ENCODE results near the gene STARD8. TPM values are rescaled to one million over a fixed set of nuclear protein-coding genes. Genes with fewer than 3 reads are reported as not detected.

STARD8 gene
- total and polyA plus RNA-seq, 10 donors = 1.9 to 35.2 (median 20.4) TPM

DNA sequence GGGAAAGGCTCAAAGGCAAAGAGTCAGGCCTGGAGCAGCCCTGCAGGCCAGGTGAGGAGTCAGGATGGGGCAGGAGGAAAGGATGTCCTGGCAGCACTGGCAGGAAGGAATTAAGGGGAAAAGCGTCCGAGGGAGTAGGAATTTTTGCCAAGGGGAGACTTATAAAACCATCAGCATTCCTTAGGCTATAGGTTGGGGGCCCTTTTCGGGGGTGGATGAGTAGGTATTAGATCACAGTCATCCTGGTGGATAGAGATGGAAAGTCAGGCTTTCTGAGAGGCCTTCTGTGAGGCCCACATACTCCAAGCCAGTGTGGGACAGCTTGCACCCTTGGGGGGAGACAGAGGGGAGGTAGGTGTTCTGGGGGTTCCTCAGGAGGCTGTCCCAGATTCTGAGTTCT, 12.3 kb downstream of the STARD8 start:
- Histone ChIP-seq H3K4me3 (no peak overlapping the region), H3K9me3 (no peaks in the 10 kb centered on the region), H3K4me1 (no peaks in the 10 kb centered on the region), H3K36me3 (no peaks in the 10 kb centered on the region), H3K27me3 (replicated peaks in 1 of 7) (no peaks in the 10 kb centered on the region), H3K27ac (no peak overlapping the region)
- intact Hi-C loops (cut with DNase I; ENCODE audit: low total_unique reads) = no loop called here
- WGBS, 5 donors = 57 to 88% (median 84%) methylated on average over 3 of the region's 3 CpGs
- TF ChIP-seq, protein P1, sequence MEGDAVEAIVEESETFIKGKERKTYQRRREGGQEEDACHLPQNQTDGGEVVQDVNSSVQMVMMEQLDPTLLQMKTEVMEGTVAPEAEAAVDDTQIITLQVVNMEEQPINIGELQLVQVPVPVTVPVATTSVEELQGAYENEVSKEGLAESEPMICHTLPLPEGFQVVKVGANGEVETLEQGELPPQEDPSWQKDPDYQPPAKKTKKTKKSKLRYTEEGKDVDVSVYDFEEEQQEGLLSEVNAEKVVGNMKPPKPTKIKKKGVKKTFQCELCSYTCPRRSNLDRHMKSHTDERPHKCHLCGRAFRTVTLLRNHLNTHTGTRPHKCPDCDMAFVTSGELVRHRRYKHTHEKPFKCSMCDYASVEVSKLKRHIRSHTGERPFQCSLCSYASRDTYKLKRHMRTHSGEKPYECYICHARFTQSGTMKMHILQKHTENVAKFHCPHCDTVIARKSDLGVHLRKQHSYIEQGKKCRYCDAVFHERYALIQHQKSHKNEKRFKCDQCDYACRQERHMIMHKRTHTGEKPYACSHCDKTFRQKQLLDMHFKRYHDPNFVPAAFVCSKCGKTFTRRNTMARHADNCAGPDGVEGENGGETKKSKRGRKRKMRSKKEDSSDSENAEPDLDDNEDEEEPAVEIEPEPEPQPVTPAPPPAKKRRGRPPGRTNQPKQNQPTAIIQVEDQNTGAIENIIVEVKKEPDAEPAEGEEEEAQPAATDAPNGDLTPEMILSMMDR (IDR thresholded peaks at IDR 0.05 in 8 of 11, conservative IDR thresholded peaks at IDR 0.05 in 3 of 11) = no peak
- no peak for TF ChIP-seq POLR2A (IDR thresholded peaks at IDR 0.05)
- TF ChIP-seq POLR2AphosphoS5 (IDR thresholded peaks at IDR 0.05) = no peak
- DNase-seq = no peak

DNA sequence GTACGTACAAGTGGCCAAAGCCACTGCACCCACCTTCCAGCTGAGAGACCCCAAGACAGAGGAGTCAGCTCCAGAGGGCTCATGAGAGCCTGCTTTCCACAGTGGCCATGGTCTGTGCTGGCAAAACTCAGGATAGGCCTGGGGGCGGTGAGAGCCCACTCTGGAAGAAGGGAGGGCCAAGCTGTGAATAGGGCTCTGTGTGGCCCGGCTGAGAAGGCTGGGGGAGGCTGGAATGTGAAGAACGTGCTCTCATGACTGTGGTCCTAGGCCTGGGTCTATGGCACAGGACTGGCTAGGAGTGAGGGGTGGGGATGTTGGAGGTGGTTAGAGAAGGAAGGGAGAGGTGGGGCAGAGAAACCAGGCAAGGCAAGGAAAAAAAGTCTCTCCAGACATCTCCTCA, 13.3 kb downstream of the STARD8 start:
- WGBS, 5 donors = 81 to 94% (median 90%) methylated on average over 4 of the region's 4 CpGs
- Histone ChIP-seq H3K27me3 (replicated peaks in 1 of 7) (no peaks in the 10 kb centered on the region), H3K36me3 (no peaks in the 10 kb centered on the region), H3K4me3 (no peak overlapping the region), H3K9me3 (no peaks in the 10 kb centered on the region), H3K4me1 (no peaks in the 10 kb centered on the region), H3K27ac (no peak overlapping the region)
- intact Hi-C loops (cut with DNase I; ENCODE audit: low total_unique reads) = no loop called here
- TF ChIP-seq, protein P1 (IDR thresholded peaks at IDR 0.05 in 8 of 11, conservative IDR thresholded peaks at IDR 0.05 in 3 of 11) = no peak
- TF ChIP-seq POLR2A (IDR thresholded peaks at IDR 0.05) = no peak
- no peak for TF ChIP-seq POLR2AphosphoS5 (IDR thresholded peaks at IDR 0.05)
- no peak for DNase-seq

DNA sequence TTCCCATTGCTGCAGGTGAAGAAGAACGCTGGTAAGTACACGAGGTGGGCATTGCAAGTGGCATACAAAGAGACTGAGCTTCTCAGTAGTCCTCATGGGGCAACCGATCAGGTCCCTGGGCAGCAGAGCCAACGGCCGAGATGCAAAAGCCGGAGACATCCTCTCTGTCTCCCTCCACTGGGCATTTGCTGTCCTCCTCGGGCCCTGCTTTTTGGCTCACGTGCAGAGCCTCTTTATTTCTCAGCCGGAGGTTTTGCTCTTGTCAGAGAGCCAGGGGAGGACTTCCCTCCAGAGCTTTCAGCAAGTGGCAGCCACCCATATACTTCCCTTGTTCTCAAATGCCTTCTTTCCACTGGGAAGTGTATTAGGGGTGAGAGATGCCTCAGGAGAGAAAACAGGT, 18.0 kb downstream of the STARD8 start:
- no peaks in the 10 kb centered on the region for H3K9me3 ChIP-seq
- no peak overlapping the region for H3K27ac ChIP-seq
- H3K4me3 ChIP-seq = no peak overlapping the region
- WGBS, 5 donors = 41 to 70% (median 60%) methylated on average over 5 to 9 of the region's 9 CpGs
- H3K4me1 ChIP-seq = no peaks in the 10 kb centered on the region
- H3K36me3 ChIP-seq = no peaks in the 10 kb centered on the region
- DNase-seq = no peak
- TF ChIP-seq POLR2A (IDR thresholded peaks at IDR 0.05) (no peak), POLR2AphosphoS5 (IDR thresholded peaks at IDR 0.05) (peak in 1 of 3 donors; percentile 25)
- TF ChIP-seq, protein P1 (IDR thresholded peaks at IDR 0.05 in 8 of 11, conservative IDR thresholded peaks at IDR 0.05 in 3 of 11) = peak in 4 of 11 experiments; percentile 23 to 35 (median 30)
- intact Hi-C loops (cut with DNase I; ENCODE audit: low total_unique reads) = no loop called here
- peaks cover 0 to 6% (median 0%) of the 10 kb centered on the region in 7 donors for H3K27me3 ChIP-seq (replicated peaks in 1 of 7)

DNA sequence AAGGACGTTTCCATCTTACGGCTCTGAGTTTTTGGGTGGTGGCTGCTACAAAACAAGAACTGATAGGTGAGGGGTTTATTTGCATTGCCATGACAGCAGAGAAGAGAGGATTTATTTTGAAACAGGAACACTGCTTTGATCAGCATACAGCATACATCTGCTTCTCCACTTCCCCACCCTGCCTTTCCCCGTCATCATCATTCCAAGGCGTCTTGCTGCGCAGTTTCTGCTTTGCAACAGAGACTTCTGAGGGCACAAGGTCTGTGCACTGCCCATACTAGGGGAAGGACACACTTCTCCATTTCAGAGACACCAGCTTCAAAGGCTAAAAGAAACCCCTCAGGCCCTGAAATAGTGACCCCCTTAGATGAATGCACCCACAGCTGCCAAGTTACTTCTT, 19.1 kb downstream of the STARD8 start:
- TF ChIP-seq POLR2A (IDR thresholded peaks at IDR 0.05) (no peak), POLR2AphosphoS5 (IDR thresholded peaks at IDR 0.05) (peak in 1 of 3 donors; percentile 28)
- Histone ChIP-seq H3K27me3 (replicated peaks in 1 of 7) (peaks cover 0 to 6% (median 0%) of the 10 kb centered on the region in 7 donors), H3K36me3 (no peaks in the 10 kb centered on the region), H3K4me1 (no peaks in the 10 kb centered on the region), H3K27ac (peak overlapping the region in 1 of 8 donors; percentile 17), H3K4me3 (no peak overlapping the region), H3K9me3 (no peaks in the 10 kb centered on the region)
- WGBS, 5 donors = 72 to 92% (median 88%) methylated on average over 4 to 5 of the region's 5 CpGs
- intact Hi-C loops (cut with DNase I; ENCODE audit: low total_unique reads) = no loop called here
- DNase-seq = no peak
